Liver (tissue), 9 donors: ENCODE results near the gene UTP25. TPM values are rescaled to one million over a fixed set of nuclear protein-coding genes. Genes with fewer than 3 reads are reported as not detected.
A peak's percentile ranks its signal among the peaks of the same experiment; 100 is the strongest.

Source experiments
- DNase-seq: peaks from one replicate; pipeline ENCODE4 v3.0.0-alpha.2; 2017; ENCODE audit warnings: low spot score
- H3K27ac ChIP-seq, 2 donors: one replicate each; pipeline ENCODE4 v1.7.0; 2013; ENCODE audit warnings: inconsistent platforms in 2 of 2, low read length in 2 of 2, control low read depth in 1 of 2, low read depth in 1 of 2, mild to moderate bottlenecking in 1 of 2
- H3K27me3 ChIP-seq, 4 donors: one replicate each; pipeline versions ENCODE4 v1.6.1 to v1.7.0; 2013; ENCODE audit warnings: low read length in 3 of 4, inconsistent platforms in 1 of 4, mild to moderate bottlenecking in 1 of 4, moderate library complexity in 1 of 4; ENCODE audit not compliant: control insufficient read depth in 4 of 4, insufficient read depth in 4 of 4
- H3K36me3 ChIP-seq, 4 donors: one replicate each; pipeline versions ENCODE4 v1.6.1 to v1.7.0; 2013; ENCODE audit warnings: low read length in 3 of 4, mild to moderate bottlenecking in 3 of 4, low read depth in 1 of 4, moderate library complexity in 1 of 4; ENCODE audit not compliant: control insufficient read depth in 4 of 4, insufficient read depth in 3 of 4
- H3K4me1 ChIP-seq, 4 donors: one replicate each; pipeline versions ENCODE4 v1.6.1 to v1.7.0; 2013; ENCODE audit warnings: low read length in 3 of 4, mild to moderate bottlenecking in 3 of 4, moderate library complexity in 1 of 4; ENCODE audit not compliant: control insufficient read depth in 4 of 4, insufficient read depth in 4 of 4
- H3K4me3 ChIP-seq, 3 donors: one replicate each; pipeline versions ENCODE4 v1.6.1 to v1.7.0; 2013; ENCODE audit warnings: low read length in 3 of 3, control low read depth in 1 of 3, low read depth in 1 of 3, mild to moderate bottlenecking in 1 of 3
- H3K9ac ChIP-seq, 2 donors: one replicate each; pipeline ENCODE4 v1.7.0; 2013; ENCODE audit warnings: low read length in 2 of 2, mild to moderate bottlenecking in 2 of 2, moderate library complexity in 2 of 2, control low read depth in 1 of 2, low read depth in 1 of 2
- H3K9me3 ChIP-seq, 4 donors: one replicate each; pipeline versions ENCODE4 v1.6.1 to v1.7.0; 2013; ENCODE audit warnings: low read length in 3 of 4; ENCODE audit not compliant: control insufficient read depth in 4 of 4
- ATF3 ChIP-seq: IDR thresholded peaks from 2 replicates; pipeline ENCODE4 v1.6.1; 2016; ENCODE audit warnings: antibody characterized with exemption
- EGR1 ChIP-seq, 2 donors: IDR thresholded peaks; 2 replicates each; pipeline ENCODE4 v1.6.1; 2016 to 2018; ENCODE audit warnings: antibody characterized with exemption in 2 of 2, low read depth in 2 of 2
- FOXA1 ChIP-seq: IDR thresholded peaks from 2 replicates; pipeline ENCODE4 v1.6.1; 2016; ENCODE audit warnings: antibody characterized with exemption
- FOXA2 ChIP-seq: IDR thresholded peaks from 2 replicates; pipeline ENCODE4 v1.6.1; 2016; ENCODE audit warnings: antibody characterized with exemption
- GABPA ChIP-seq, 2 donors: IDR thresholded peaks in 1 of 2; conservative IDR thresholded peaks in 1 of 2; 2 replicates each; pipeline ENCODE4 v1.6.1; 2016; ENCODE audit warnings: antibody characterized with exemption in 2 of 2, mild to moderate bottlenecking in 1 of 2, moderate library complexity in 1 of 2
- HNF4A ChIP-seq, 2 donors: conservative IDR thresholded peaks; 2 replicates each; pipeline ENCODE4 v1.6.1; 2016; ENCODE audit warnings: antibody characterized with exemption in 2 of 2, mild to moderate bottlenecking in 2 of 2
- HNF4G ChIP-seq: IDR thresholded peaks from 2 replicates; pipeline ENCODE4 v1.6.1; 2016; ENCODE audit warnings: antibody characterized with exemption
- JUND ChIP-seq, 2 donors: IDR thresholded peaks; 2 replicates each; pipeline ENCODE4 v1.6.1; 2016; ENCODE audit warnings: antibody characterized with exemption in 2 of 2
- MAX ChIP-seq: IDR thresholded peaks from 2 replicates; pipeline ENCODE4 v1.6.1; 2016; ENCODE audit warnings: antibody characterized with exemption
- RXRA ChIP-seq, 2 donors: IDR thresholded peaks; 2 replicates each; pipeline ENCODE4 v1.6.1; 2017 to 2018; ENCODE audit warnings: antibody characterized with exemption in 2 of 2, mild to moderate bottlenecking in 1 of 2
- SP1 ChIP-seq: IDR thresholded peaks from 2 replicates; pipeline ENCODE4 v1.6.1; 2018; ENCODE audit warnings: antibody characterized with exemption, mild to moderate bottlenecking
- TAF1 ChIP-seq: conservative IDR thresholded peaks from 2 replicates; pipeline ENCODE4 v1.6.1; 2016; ENCODE audit warnings: antibody characterized with exemption, mild to moderate bottlenecking
- YY1 ChIP-seq: IDR thresholded peaks from 2 replicates; pipeline ENCODE4 v1.6.1; 2016; ENCODE audit warnings: antibody characterized with exemption, mild to moderate bottlenecking
- ZBTB33 ChIP-seq: IDR thresholded peaks from 2 replicates; pipeline ENCODE4 v1.6.1; 2016; ENCODE audit warnings: antibody characterized with exemption
- WGBS: extraction: QIAGEN DNeasy Blood & Tissue Kit; methylation state at CpG from one replicate; pipeline ENCODE4 v1.1.7; 2013; 5-methylcytosine and 5-hydroxymethylcytosine counted together
- polyA plus RNA-seq, 2 donors: library from polyadenylated mRNA; stranded (reverse) in 1 of 2; unstranded in 1 of 2; fragments of 200-250 nt in 1 of 2; fragments of >200 nt in 1 of 2; fragmentation: Nextera tagmentation in 1 of 2; extraction: Ambion mirVana in 1 of 2; gene quantifications; one replicate each; pipeline versions ENCODE4 v1.2.1 to v1.2.3, GENCODE V29; 2013 to 2015
- total RNA-seq, 2 donors: library from RNA; depleted of rRNA; stranded (reverse); fragments of >200 nt; gene quantifications; one replicate each; pipeline ENCODE4 v1.2.3, GENCODE V29; 2014
- donor health status: healthy.
- donor health status: healthy.
- donor health status: healthy.
- donor health status: healthy.
- donor health status: healthy.

Gene UTP25
- total and polyA plus RNA-seq, 4 donors = 2.4 to 7.7 (median 3.0) TPM

- H3K9me3 ChIP-seq = no peaks in the 10 kb centered on the region
- H3K27ac ChIP-seq = no peak overlapping the region
- TF ChIP-seq ATF3 = no peak
- no peak for TF ChIP-seq RXRA (IDR thresholded peaks at IDR 0.05)
- TF ChIP-seq JUND (IDR thresholded peaks at IDR 0.05) = no peak
- no peak for TF ChIP-seq TAF1
- no peak overlapping the region for H3K9ac ChIP-seq
- 100% methylated on average over 1 of the region's 1 CpG for WGBS
- no peaks in the 10 kb centered on the region for H3K36me3 ChIP-seq
- H3K4me3 ChIP-seq = no peak overlapping the region
- DNase-seq = no peak
- H3K4me1 ChIP-seq = peaks cover 0 to 3% (median 2%) of the 10 kb centered on the region in 4 donors
- no peaks in the 10 kb centered on the region for H3K27me3 ChIP-seq
Measured at GRCh38 chr1:209778102-209778501, 49.7 kb upstream of the UTP25 start.

GRCh38 chr1:209780268-209780667, 47.5 kb upstream of the UTP25 start:
- Histone ChIP-seq H3K4me1 (peaks cover 2 to 18% (median 10%) of the 10 kb centered on the region in 4 donors), H3K9ac (no peak overlapping the region), H3K36me3 (no peaks in the 10 kb centered on the region), H3K27me3 (no peaks in the 10 kb centered on the region), H3K4me3 (no peak overlapping the region), H3K27ac (no peak overlapping the region), H3K9me3 (no peaks in the 10 kb centered on the region)
- WGBS = 53% methylated on average over 4 of the region's 4 CpGs
- no peak for DNase-seq
- TF ChIP-seq HNF4A (conservative IDR thresholded peaks at IDR 0.05) = peak; percentile 53 to 56
- TF ChIP-seq EGR1 (IDR thresholded peaks at IDR 0.05; ENCODE audit: low read depth in 2 of 2) = no peak

GRCh38 chr1:209783386-209783785, 44.4 kb upstream of the UTP25 start:
- Histone ChIP-seq H3K4me3 (peak overlapping the region in 2 of 3 donors; percentile 2 to 62), H3K36me3 (peaks cover 0 to under 1% (median 0%) of the 10 kb centered on the region in 4 donors), H3K27ac (no peak overlapping the region)

More at GRCh38 chr1:209783386-209783785, 44.4 kb upstream of the UTP25 start:
- Histone ChIP-seq H3K27me3 (no peaks in the 10 kb centered on the region), H3K9me3 (no peaks in the 10 kb centered on the region), H3K9ac (no peak overlapping the region), H3K4me1 (peaks cover 8 to 45% (median 33%) of the 10 kb centered on the region in 4 donors)
- WGBS = 61% methylated on average over 6 of the region's 6 CpGs
- TF ChIP-seq FOXA1 = no peak
- no peak for TF ChIP-seq TAF1
- no peak for TF ChIP-seq ZBTB33
- no peak for TF ChIP-seq GABPA (IDR thresholded peaks at IDR 0.05 in 1 of 2, conservative IDR thresholded peaks at IDR 0.05 in 1 of 2)
- no peak for TF ChIP-seq YY1
- TF ChIP-seq HNF4G = no peak
- no peak for TF ChIP-seq EGR1 (IDR thresholded peaks at IDR 0.05; ENCODE audit: low read depth in 2 of 2)
- no peak for TF ChIP-seq MAX
- no peak for TF ChIP-seq FOXA2
- no peak for TF ChIP-seq RXRA (IDR thresholded peaks at IDR 0.05)
- TF ChIP-seq SP1 = no peak
- TF ChIP-seq JUND (IDR thresholded peaks at IDR 0.05) = no peak
- DNase-seq = no peak
